Activated T-cell treated with anti-CD3 and anti-CD28 coated beads, Interleukin-2, amount 50 U/mL, for 72 hours (primary cell): ENCODE measurements around the gene ETS2. TPM values are rescaled to one million over a fixed set of nuclear protein-coding genes. Genes with fewer than 3 reads are reported as not detected.

Experiments used
- ATAC-seq, 2 donors: fragments of 150-1000 bp; cut with Tn5 transposase; replicated peaks in 1 of 2; 2 replicates each; pipeline ENCODE4 v1.10.0; 2021; ENCODE audit warnings: moderate library complexity in 2 of 2, mild to moderate bottlenecking in 1 of 2
- DNase-seq, 2 donors: peaks; one replicate each; pipeline ENCODE4 v3.0.0; 2021 to 2022; ENCODE audit warnings: mixed read lengths in 1 of 2
- H3K27ac Mint-ChIP-seq: one replicate; pipeline ENCODE4 v1.8.0; 2022; ENCODE audit warnings: mild to moderate bottlenecking, moderate library complexity, mixed read lengths
- H3K27me3 Mint-ChIP-seq: one replicate; pipeline ENCODE4 v1.8.0; 2022; ENCODE audit warnings: low read depth, mixed read lengths
- H3K36me3 Mint-ChIP-seq, 2 donors: one replicate each; pipeline ENCODE4 v1.8.0; 2022; ENCODE audit warnings: mixed read lengths in 2 of 2, mild to moderate bottlenecking in 1 of 2; ENCODE audit not compliant: insufficient read depth in 2 of 2
- H3K4me1 Mint-ChIP-seq: one replicate; pipeline ENCODE4 v1.8.0; 2022; ENCODE audit warnings: low read depth, mixed read lengths
- H3K4me3 Mint-ChIP-seq, 2 donors: one replicate each; pipeline ENCODE4 v1.8.0; 2022; ENCODE audit warnings: mild to moderate bottlenecking in 2 of 2, mixed read lengths in 2 of 2, moderate library complexity in 2 of 2
- H3K9me3 Mint-ChIP-seq, 2 donors: one replicate each; pipeline ENCODE4 v1.8.0; 2022; ENCODE audit warnings: mixed read lengths in 2 of 2
- total RNA-seq, 2 donors: library from RNA; stranded (reverse); gene quantifications; one replicate each; pipeline ENCODE4 v1.2.3, GENCODE V29; 2022

ETS2 gene
- total RNA-seq, 2 donors from 2014 or later = 122 to 134 TPM

- H3K36me3 Mint-ChIP-seq = peaks cover 2 to 12% of the 10 kb centered on the region in 2 donors
- peak in 1 of 2 donors; percentile 32 for DNase-seq
- H3K4me1 Mint-ChIP-seq = peaks cover 19% of the 10 kb centered on the region
- peak; percentile 77 to 90 for ATAC-seq
- H3K4me3 Mint-ChIP-seq = peak overlapping the region in 1 of 2 donors; percentile 30
- H3K27ac Mint-ChIP-seq = no peak overlapping the region
- peaks cover 5% of the 10 kb centered on the region for H3K27me3 Mint-ChIP-seq
- H3K9me3 Mint-ChIP-seq = peaks cover 0 to 4% of the 10 kb centered on the region in 2 donors
These were observed 18.1 kb upstream of the ETS2 start for GRCh38 chr21:38787461-38788274.

- Mint-ChIP-seq H3K4me1 (peaks cover 19% of the 10 kb centered on the region), H3K9me3 (no peaks in the 10 kb centered on the region), H3K27ac (no peak overlapping the region), H3K36me3 (peaks cover 0 to 5% of the 10 kb centered on the region in 2 donors), H3K27me3 (peaks cover 5% of the 10 kb centered on the region), H3K4me3 (no peak overlapping the region)
- ATAC-seq = no peak
- DNase-seq = no peak
These were observed 17.3 kb upstream of the ETS2 start for GRCh38 chr21:38788275-38788905.

DNA sequence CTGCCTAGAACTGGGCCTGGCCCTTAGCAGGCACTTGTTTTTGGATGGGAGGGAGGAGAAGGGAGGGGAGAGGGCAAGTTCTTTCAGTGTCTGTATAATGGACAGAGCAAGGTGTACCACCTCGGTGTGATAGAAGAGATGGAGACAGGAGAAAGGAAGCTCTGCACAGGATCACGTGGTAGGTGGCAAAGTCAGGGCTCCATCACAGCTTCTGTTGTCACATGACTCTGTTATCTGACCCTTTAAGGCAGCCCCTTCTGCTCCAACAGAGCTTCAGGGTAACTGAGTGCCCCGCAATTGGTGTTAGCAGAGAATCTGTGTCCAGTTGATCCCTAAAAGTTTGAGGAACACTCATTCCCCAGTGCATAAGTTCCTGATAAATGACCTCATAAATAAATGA lies 16.5 kb upstream of the ETS2 start:
- ATAC-seq (no peak), DNase-seq (no peak)
- Mint-ChIP-seq H3K27me3 (peaks cover 3% of the 10 kb centered on the region), H3K9me3 (no peaks in the 10 kb centered on the region), H3K36me3 (peaks cover 0 to 2% of the 10 kb centered on the region in 2 donors), H3K27ac (no peak overlapping the region), H3K4me1 (peaks cover 19% of the 10 kb centered on the region), H3K4me3 (no peak overlapping the region)

DNA sequence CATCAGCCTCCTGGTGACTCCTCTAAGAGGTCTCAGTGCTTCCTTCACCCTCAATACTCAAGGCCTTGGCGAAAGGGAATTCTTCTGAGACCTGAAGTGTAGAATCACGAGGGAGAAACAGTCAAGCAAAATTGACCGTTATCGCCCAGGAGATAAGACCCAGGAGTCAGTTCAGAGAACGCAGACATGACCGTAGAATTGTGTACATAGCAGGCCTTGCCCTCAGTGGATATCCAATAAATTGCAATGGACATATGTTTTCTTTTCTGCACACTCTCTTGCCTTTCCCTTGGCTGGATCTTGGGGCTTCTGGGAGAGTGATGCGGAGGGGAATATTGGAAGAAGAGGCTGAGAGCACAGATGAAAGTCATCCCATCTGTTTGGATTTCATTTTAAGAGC lies 15.7 kb upstream of the ETS2 start:
- ATAC-seq (no peak), DNase-seq (no peak)
- Mint-ChIP-seq H3K27ac (no peak overlapping the region), H3K4me3 (no peak overlapping the region), H3K4me1 (peaks cover 19% of the 10 kb centered on the region), H3K36me3 (no peaks in the 10 kb centered on the region), H3K9me3 (no peaks in the 10 kb centered on the region), H3K27me3 (peaks cover 4% of the 10 kb centered on the region)

GRCh38 chr21:38790961-38791360 lies 14.8 kb upstream of the ETS2 start:
- peaks cover 19% of the 10 kb centered on the region for H3K4me1 Mint-ChIP-seq
- no peaks in the 10 kb centered on the region for H3K36me3 Mint-ChIP-seq
- peaks cover 7% of the 10 kb centered on the region for H3K27me3 Mint-ChIP-seq
- H3K4me3 Mint-ChIP-seq = peak overlapping the region in 1 of 2 donors; percentile 11
- ATAC-seq (no peak), DNase-seq (no peak)
- H3K27ac Mint-ChIP-seq = no peak overlapping the region
- H3K9me3 Mint-ChIP-seq = no peaks in the 10 kb centered on the region

GRCh38 chr21:38792676-38793459 lies 12.9 kb upstream of the ETS2 start:
- Mint-ChIP-seq H3K4me3 (no peak overlapping the region), H3K4me1 (peaks cover 28% of the 10 kb centered on the region), H3K36me3 (no peaks in the 10 kb centered on the region), H3K27me3 (peaks cover 18% of the 10 kb centered on the region), H3K27ac (no peak overlapping the region), H3K9me3 (no peaks in the 10 kb centered on the region)
- DNase-seq = no peak
- no peak for ATAC-seq

GRCh38 chr21:38793926-38794713 lies 11.6 kb upstream of the ETS2 start:
- ATAC-seq = no peak
- Mint-ChIP-seq H3K4me1 (peaks cover 35% of the 10 kb centered on the region), H3K9me3 (no peaks in the 10 kb centered on the region), H3K4me3 (no peak overlapping the region), H3K27ac (no peak overlapping the region), H3K36me3 (no peaks in the 10 kb centered on the region), H3K27me3 (peaks cover 21% of the 10 kb centered on the region)
- no peak for DNase-seq

GRCh38 chr21:38794978-38795377 lies 10.8 kb upstream of the ETS2 start:
- Mint-ChIP-seq H3K27ac (no peak overlapping the region), H3K4me1 (peaks cover 39% of the 10 kb centered on the region), H3K9me3 (no peaks in the 10 kb centered on the region), H3K36me3 (no peaks in the 10 kb centered on the region), H3K4me3 (no peak overlapping the region), H3K27me3 (peaks cover 26% of the 10 kb centered on the region)
- DNase-seq (no peak), ATAC-seq (no peak)

DNA sequence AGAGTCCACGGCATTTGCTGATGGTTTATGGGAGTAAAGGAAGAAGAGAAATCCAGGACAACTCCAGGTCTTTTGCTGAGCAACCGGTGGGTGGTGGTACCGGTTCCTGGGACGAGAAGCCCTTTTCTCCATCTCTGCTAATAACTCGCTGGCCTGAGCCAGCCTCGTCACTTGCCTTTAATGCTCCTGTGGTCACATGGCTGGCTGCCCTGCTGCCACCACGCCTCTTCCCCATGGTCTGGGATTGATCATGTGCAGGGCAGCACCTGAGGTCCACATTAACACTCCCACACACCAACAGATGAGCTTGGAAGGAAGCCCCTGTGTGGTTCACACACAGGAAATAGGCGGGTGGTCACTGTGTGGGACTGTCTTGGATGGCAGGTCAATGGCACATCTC lies 10.3 kb upstream of the ETS2 start:
- DNase-seq (no peak), ATAC-seq (no peak)
- Mint-ChIP-seq H3K27me3 (peaks cover 26% of the 10 kb centered on the region), H3K4me3 (no peak overlapping the region), H3K4me1 (peaks cover 39% of the 10 kb centered on the region), H3K36me3 (no peaks in the 10 kb centered on the region), H3K27ac (no peak overlapping the region), H3K9me3 (no peaks in the 10 kb centered on the region)

DNA sequence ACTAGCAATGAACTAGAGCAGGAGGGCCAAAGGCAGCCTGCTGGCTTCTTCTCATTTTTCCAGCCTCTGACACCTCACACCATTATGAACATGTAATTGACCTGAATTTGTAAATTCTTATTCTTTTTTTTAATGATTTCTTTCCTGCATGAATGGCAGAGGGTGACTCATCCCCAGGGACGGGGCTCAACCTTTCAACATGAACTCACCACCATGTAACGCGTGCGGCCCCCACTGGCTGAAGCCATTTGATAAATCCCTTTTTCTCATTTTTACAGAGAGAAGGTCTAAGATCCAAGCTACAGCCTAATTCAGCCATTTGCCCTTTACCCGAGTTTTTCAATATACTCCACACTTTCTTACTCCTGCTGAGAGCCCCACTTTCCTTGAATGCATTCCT lies 9.3 kb upstream of the ETS2 start:
- Mint-ChIP-seq H3K27ac (no peak overlapping the region), H3K27me3 (peaks cover 30% of the 10 kb centered on the region), H3K9me3 (no peaks in the 10 kb centered on the region), H3K4me3 (no peak overlapping the region), H3K4me1 (peaks cover 39% of the 10 kb centered on the region), H3K36me3 (no peaks in the 10 kb centered on the region)
- ATAC-seq (no peak), DNase-seq (no peak)

DNA sequence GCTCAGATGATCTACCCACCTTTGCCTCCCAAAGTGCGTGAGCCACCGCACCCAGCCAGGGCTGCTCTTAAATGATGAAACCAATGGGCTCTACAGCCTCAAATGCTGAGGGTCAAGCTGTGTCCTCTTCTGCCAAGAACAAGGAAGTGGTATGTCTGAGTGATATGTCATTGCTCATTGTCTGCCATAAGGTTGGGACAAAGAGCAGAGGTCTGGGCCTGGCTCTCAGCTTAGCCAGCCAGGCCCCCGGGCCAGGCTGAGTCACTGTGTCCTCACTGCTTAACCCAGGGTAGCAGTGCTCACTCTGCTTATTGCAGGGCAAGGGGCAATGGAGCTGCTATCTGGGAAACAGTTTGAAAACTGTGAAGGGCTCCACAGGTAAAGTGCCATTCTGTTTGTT lies 8.3 kb upstream of the ETS2 start:
- ATAC-seq = no peak

DNA sequence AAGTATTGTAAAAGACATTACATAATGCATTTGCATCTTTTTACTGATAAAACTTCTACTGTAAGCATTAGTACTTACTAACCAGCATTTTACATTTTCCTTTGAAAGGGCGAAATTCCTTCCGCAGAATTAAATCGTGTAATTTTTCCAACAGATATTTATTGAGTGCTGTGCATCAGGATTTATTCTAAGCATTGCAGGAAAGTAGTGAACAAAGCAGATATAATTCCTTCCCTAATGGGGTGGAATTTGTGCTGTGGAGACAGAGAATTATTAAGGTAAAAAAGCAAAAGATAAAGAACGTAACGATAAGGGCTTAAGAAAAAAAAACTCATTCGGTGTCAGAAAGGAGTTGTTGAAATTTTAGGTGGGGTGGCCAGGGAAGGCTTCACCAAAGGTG lies 7.6 kb upstream of the ETS2 start:
- peaks cover 49% of the 10 kb centered on the region for H3K4me1 Mint-ChIP-seq
- H3K27me3 Mint-ChIP-seq = peaks cover 30% of the 10 kb centered on the region
- H3K4me3 Mint-ChIP-seq = peak overlapping the region; percentile 54 to 73
- DNase-seq (no peak), ATAC-seq (no peak)
- H3K9me3 Mint-ChIP-seq = no peaks in the 10 kb centered on the region
- H3K36me3 Mint-ChIP-seq = no peaks in the 10 kb centered on the region
- H3K27ac Mint-ChIP-seq = peak overlapping the region; percentile 70

More for the DNA sequence above, 8.3 kb upstream of the ETS2 start:
- H3K4me3 Mint-ChIP-seq = no peak overlapping the region
- H3K36me3 Mint-ChIP-seq = no peaks in the 10 kb centered on the region
- peaks cover 30% of the 10 kb centered on the region for H3K27me3 Mint-ChIP-seq
- H3K4me1 Mint-ChIP-seq = peaks cover 45% of the 10 kb centered on the region
- H3K27ac Mint-ChIP-seq = no peak overlapping the region
- no peak for DNase-seq
- no peaks in the 10 kb centered on the region for H3K9me3 Mint-ChIP-seq
